RPMI7951 (cell line): ENCODE measurements around the gene MID1. TPM values are rescaled to one million over a fixed set of nuclear protein-coding genes. Genes with fewer than 3 reads are reported as not detected.

Source experiments
- DNase-seq: peaks from one replicate; pipeline ENCODE4 v3.0.0-alpha.2; 2012; ENCODE audit warnings: low read depth
- total RNA-seq: library from RNA; depleted of rRNA; stranded (reverse); fragments of >200 nt; shearing (Covaris generic); gene quantifications from 2 replicates; pipeline ENCODE4 v1.2.3, GENCODE V29; 2014

Gene MID1
- total RNA-seq, 1 experiment from 2014 or later: 16.0 TPM

GRCh38 chrX:10577853-10578252 lies 42.5 kb downstream of the MID1 start:
- DNase-seq: no peak

GRCh38 chrX:10576777-10577447 lies 43.5 kb downstream of the MID1 start:
- DNase-seq: peak; percentile 60

GRCh38 chrX:10576186-10576585 lies 44.2 kb downstream of the MID1 start:
- DNase-seq: no peak

- peak; percentile 57 for DNase-seq
Measured at GRCh38 chrX:10574663-10575062, 45.7 kb downstream of the MID1 start.

GRCh38 chrX:10571260-10571659 lies 49.1 kb downstream of the MID1 start:
- no peak for DNase-seq

- DNase-seq: no peak
Measured at GRCh38 chrX:10570601-10571000, 49.8 kb downstream of the MID1 start.

GRCh38 chrX:10569946-10570345 lies 50.4 kb downstream of the MID1 start:
- no peak for DNase-seq

GRCh38 chrX:10568428-10568827 lies 52.0 kb downstream of the MID1 start:
- no peak for DNase-seq

GRCh38 chrX:10567136-10567535 lies 53.2 kb downstream of the MID1 start:
- DNase-seq: no peak

- no peak for DNase-seq
Measured at GRCh38 chrX:10566716-10567097, 53.7 kb downstream of the MID1 start.

GRCh38 chrX:10564484-10564883 lies 55.9 kb downstream of the MID1 start:
- DNase-seq: no peak

GRCh38 chrX:10557166-10557565 lies 63.2 kb downstream of the MID1 start:
- DNase-seq: peak; percentile 82

- DNase-seq: no peak
Measured at GRCh38 chrX:10556405-10556804, 64.0 kb downstream of the MID1 start.

GRCh38 chrX:10555846-10556245 lies 64.5 kb downstream of the MID1 start:
- no peak for DNase-seq

- DNase-seq: no peak
Measured at GRCh38 chrX:10554612-10555270, 65.6 kb downstream of the MID1 start.

- DNase-seq: peak; percentile 91
Measured at GRCh38 chrX:10549280-10549679, 71.1 kb downstream of the MID1 start.

GRCh38 chrX:10548688-10549087 lies 71.7 kb downstream of the MID1 start:
- DNase-seq: no peak

GRCh38 chrX:10545882-10546281 lies 74.5 kb downstream of the MID1 start:
- DNase-seq: no peak

GRCh38 chrX:10542586-10542985 lies 77.8 kb downstream of the MID1 start:
- DNase-seq: no peak

GRCh38 chrX:10538831-10539230 lies 81.6 kb downstream of the MID1 start:
- no peak for DNase-seq

- no peak for DNase-seq
Measured at GRCh38 chrX:10537308-10537707, 83.1 kb downstream of the MID1 start.

- DNase-seq: no peak
Measured at GRCh38 chrX:10536744-10537143, 83.6 kb downstream of the MID1 start.

- DNase-seq: no peak
Measured at GRCh38 chrX:10534611-10535010, 85.8 kb downstream of the MID1 start.
